ENCODE data around the gene ZNF626. TPM values are rescaled to one million over a fixed set of nuclear protein-coding genes. Genes with fewer than 3 reads are reported as not detected.
"Not testable (repeated sequence)": the region's sequence is repeated elsewhere in the genome, so short reads cannot be mapped to it uniquely, and the experiment has no call there.

Gene ZNF626
- total RNA-seq: 10 to 100 TPM; 16.1 to 18.0 TPM
- long read RNA-seq, donor 1, partial matches to known transcripts: 0 of 9 reads
- long read RNA-seq, donor 1, other reads (novel, unspliced or antisense): 7 of 9 reads
- long read RNA-seq, donor 2, partial matches to known transcripts: 0 of 7 reads
- long read RNA-seq, donor 2, other reads (novel, unspliced or antisense): 3 of 7 reads

DNA sequence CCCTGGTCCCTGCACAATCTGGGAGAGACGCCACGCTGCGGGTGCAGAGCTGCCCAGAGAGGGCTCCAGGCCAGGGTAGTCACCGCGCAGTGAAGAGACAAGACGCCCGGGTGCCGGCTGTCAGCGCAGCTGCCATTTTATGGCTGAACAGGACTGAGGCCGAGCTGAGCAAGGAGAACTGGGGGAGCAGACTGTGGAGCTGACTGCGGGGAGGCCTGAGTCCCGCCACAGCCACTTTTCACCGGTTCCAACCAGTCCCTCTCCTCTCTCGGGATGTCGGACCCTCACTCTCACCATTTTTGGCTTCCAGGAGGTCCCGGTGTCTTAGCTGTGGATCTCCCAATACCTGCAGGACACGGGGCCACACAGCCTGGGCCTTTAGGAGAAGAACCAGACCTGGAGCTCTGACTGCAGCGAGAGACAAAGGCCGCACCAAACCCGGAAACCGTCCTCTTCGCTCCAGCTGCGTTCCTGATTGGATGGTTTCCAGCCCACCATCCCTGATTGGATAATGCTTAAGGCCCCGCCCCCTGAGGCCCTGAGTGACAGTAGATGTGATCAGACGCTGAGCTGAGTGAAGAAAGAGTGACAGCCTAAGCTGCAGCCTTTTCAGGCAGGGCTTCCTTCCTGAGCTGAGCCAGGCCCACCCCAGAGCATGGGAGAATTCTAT, at the start of gene ZNF626:
TSS of gene ZNF626 (minus strand) at position 422 of the 670 bp plus-strand sequence. CDS start at position 297, 125 bp downstream.
- DNase-seq (ENCODE audit: low spot score): peak; percentile 98
- intact Hi-C loops (cut with DNase I): no loop called here

DNA sequence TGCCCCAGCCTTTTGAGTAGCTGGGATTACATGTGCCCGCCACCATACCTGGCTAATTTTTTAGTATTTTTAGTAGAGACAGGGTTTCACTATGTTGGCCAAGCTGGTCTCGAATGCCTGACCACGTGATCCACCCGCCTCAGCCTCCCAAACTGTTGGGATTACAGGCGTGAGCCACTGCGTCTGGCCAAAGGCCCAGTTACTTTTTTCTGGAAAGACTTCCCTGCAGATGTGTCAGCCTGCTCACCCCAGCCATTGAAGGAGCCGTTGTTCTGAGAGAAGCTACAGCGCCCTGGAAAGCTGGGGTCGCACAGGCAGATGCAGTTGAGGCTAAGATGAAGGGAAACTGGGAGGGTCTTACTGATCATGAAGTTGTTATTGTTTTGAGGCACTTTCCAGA, 7.9 kb upstream of the ZNF626 start:
- no peak for DNase-seq (ENCODE audit: low spot score)
- intact Hi-C loops (cut with DNase I): no loop called here

DNA sequence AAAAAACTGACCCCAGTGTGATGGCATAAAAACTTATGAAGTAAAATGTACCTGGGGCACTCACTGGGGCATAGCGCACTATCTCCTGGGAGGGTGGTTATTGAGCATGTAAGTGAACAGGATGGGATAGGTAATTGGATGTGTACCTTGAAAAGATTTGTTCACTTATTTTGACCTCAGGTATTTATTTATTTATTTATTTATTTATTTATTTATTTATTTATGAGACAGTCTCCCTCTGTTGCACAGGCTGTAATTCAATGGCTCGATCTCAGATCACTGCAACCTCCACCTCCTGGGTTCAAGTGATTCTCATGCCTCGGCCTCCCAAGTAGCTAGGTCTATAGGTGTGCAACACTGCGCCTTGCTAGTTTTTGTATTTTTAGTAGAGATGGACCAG, 5.9 kb upstream of the ZNF626 start:
- DNase-seq (ENCODE audit: low spot score): no peak
- intact Hi-C loops (cut with DNase I): no loop called here

DNA sequence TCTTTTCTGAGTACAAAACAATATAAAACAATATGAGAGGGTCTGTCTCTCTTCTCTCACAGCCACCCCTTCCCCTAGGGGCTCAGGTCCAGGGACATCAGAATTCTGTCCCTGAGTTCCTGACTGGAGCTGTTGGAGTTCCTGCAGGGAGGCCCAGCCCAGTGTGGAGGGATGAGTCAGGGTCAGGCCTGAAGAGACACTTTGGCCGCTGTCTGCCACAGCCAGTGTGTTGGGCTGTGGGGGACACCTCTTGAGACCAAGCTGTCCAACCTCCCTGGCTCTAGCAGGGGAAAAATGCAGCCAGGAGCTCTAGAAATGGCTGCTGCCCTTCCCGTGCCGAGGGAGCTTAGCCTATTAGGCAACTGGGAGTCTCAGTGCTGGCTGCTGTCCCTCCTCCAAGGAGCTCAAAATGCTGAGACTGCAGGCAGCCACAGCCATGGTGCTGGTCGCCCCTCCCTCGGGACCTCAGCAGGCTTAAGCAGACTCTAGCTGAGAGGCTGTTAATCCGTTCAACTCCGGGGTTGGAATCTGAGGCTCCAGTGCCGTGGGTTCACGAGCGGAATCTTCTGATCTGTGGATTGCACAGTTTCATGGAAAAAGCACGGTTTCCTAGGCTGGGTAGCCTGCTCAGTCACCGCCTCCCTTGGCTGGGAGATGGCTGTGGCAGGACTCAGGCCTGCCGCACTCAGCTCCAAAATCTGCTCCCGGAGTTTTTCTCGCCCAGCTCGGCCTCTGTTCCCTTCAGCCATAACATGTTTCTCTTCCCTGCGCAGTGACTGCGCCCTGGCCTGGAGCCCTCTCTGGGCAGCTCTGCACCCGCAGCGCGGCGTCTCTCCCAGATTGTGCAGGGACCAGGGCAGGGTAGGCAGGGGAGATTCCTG, 3.8 kb upstream of the ZNF626 start:
- no peak for DNase-seq (ENCODE audit: low spot score)
- intact Hi-C loops (cut with DNase I): loop anchor here in 1 of 2 donors (2.0 kb wide), 1 partner anchor 920 kb away; no protein-coding TSS in a partner anchor

DNA sequence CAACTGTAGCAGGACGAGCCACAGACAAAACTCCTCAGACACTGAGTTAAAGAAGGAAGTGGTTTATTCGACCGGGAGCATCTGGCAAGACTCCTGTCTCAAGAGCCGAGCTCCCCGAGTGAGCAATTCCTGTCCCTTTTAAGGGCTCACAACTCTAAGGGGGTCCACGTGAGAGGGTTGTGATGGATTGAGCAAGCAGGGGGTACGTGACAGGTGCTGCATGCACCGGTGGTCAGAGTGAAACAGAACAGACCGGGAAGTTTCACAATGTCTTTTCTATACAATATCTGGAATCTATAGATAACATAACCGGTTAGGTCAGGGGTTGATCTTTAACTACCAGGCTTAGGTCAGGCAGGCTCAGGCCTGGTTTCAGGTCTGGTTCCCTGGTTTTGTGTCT, 3.1 kb upstream of the ZNF626 start:
- intact Hi-C loops (cut with DNase I): loop anchor here in 1 of 2 donors (2.0 kb wide), 1 partner anchor 920 kb away; no protein-coding TSS in a partner anchor

DNA sequence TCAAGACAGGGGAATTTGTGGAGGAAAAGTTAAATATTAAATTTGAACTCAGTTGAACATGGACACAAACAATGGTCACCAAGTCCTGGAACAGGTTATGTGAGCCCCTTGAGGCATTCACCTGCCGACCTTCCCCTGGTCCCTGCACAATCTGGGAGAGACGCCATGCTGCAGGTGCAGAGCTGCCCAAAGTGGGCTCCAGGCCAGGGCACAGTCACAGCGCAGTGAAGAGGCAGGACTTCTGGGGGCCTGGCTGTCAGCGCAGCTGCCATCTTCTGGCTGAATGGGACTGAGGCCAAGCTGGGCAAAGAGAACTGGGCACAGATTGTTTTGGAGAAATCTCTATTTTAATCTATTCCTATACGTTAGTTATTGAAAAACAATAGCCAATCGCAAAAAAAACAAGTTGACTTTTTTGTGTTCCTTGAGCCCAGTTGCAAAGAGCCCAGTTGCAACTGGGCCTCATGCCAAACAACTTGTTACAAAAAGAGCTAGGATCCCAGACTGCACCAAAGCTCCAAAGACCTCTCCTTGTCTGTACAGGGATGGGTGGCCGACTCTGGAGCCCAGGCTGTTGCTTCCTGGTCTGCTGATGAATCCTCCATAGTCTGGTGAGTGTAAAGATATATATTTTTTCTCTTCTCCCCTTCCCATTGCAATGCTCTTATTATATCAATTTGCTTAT, 1.2 kb upstream of the ZNF626 start:
- no peak for DNase-seq (ENCODE audit: low spot score)
- intact Hi-C loops (cut with DNase I): no loop called here

More for the DNA sequence above, 3.1 kb upstream of the ZNF626 start:
- DNase-seq (ENCODE audit: low spot score): not testable (repeated sequence)

DNA sequence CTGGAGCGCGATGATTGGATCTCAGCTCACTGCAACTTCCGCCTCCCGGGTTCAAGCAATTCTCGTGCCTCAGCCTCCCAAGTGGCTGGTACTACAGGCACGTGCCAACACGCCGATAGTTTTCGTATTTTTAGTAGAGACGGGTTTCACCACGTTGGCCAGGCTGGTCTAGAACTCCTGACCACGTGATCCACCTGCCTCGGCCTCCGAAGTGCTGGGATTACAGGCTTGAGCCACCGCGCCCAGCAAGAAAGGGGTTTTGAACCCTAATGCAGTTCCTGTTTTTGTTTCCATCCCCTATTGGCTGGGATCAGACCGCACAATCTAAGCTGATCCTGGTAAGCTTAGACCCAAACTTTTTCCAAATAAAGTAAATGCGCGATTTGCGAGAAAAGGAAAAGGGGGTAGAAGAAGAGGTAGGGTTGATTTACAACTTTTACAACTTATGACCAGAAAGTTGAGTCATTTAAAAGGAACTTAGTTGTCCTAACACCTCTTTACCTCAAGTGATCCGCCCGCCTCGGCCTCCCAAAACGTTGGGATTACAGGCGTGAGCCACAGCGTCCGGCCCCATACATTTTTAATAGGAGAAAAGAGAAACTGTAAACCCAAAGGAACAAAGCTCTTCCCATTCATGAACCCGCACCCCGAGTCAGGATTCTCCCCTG, 764 bp downstream of the ZNF626 start:
- intact Hi-C loops (cut with DNase I): no loop called here
- DNase-seq (ENCODE audit: low spot score): no peak

DNA sequence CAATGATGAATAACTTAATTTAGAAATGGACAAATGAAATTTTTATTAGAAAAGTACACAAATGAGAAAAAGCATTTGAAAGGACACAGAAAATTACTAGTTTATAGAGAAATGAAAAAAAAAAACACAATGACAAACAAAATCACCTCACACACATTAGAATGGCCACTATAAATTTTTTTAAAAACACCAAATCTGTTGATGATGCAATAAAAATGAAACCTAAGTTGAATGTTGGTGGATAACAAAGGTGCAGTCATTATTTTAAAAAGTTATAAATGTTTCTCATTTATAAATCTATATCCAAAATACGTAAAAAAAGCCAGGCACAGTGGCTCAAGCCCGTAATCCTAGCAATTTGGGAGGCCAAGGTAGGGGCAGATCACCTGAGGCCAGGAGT, 20.8 kb downstream of the ZNF626 start:
- DNase-seq (ENCODE audit: low spot score): no peak

DNA sequence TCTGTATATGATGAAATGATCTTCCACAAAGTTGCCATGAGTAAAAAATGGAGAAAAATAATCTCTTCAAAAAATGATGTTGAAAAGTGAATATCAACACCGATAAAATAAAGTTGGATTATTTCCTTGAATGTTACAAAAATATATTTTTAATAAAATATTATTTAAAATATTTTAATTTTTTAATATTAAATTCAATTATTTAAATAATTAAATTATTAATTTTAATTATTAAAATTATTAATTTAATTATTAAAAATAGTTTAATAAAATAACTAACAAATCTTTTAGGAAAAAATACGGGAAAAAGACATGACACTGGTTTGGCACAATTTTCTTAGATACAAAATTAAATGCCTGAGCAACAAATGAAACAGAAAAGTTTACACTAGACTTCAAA, 21.3 kb downstream of the ZNF626 start:
- no peak for DNase-seq (ENCODE audit: low spot score)
- intact Hi-C loops (cut with DNase I): no loop called here

More for the DNA sequence above, 20.8 kb downstream of the ZNF626 start:
- intact Hi-C loops (cut with DNase I): no loop called here

DNA sequence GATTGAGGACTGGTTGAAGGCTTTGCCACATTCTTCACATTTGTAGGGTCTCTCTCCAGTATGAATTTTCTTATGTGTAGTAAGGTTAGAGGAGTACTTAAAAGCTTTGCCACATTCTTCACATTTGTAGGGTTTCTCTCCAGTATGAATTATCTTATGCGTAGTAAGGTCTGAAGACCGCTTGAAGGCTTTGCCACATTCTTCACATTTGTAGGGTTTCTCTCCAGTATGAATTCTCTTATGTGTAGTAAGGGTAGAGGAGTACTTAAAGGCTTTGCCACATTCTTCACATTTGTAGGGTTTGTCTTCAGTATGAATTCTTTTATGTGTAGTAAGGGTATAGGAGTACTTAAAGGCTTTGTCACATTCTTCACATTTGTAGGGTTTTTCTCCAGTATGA, 36.8 kb downstream of the ZNF626 start:
- intact Hi-C loops (cut with DNase I); DNase-seq (ENCODE audit: low spot score): not testable (repeated sequence)

DNA sequence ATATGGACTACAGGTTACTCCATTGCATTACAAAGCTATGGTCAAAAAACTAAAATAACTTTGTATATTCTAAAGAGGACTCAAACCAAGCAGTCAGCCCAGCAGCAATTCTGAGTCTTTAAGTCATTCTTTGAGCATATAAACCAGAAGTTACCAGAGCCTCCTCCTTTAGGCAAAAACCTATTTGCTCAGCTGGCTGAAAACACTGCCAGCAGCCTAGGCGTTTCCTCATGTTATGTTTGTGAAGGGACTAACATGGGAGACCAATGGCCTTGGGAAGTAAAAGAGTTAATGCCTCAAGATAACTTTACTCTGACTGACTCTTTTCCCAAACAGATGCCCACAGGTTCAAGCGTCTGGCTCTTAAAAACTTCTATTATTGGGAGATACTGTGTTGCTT, 45.3 kb downstream of the ZNF626 start:
- intact Hi-C loops (cut with DNase I): loop anchor here in 1 of 2 donors (5.0 kb wide), 1 partner anchor 86 kb away; no protein-coding TSS in a partner anchor

DNA sequence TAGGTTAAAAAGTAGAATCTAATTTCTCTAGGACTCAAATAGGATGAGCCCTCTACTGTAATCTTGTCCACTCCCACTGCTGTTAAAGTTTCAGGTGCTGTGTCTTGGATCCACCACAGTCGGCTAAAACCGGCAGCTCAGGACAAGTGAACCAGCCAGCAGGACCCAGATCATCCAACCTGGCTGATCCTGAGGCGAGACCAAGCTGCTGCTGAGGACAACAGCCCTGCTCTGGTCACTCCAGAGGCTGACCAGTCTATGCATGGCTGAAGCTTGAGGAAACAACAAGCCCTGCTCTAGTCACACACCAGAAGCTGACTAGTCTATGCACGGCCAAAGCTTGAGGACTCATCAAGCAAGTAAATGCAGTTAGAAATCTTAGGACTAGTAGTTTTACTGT, 46.4 kb downstream of the ZNF626 start:
- intact Hi-C loops (cut with DNase I): loop anchor here in 1 of 2 donors (5.0 kb wide), 1 partner anchor 87 kb away; no protein-coding TSS in a partner anchor
- not testable (repeated sequence) for DNase-seq (ENCODE audit: low spot score)

More for the DNA sequence above, 45.3 kb downstream of the ZNF626 start:
- no peak for DNase-seq (ENCODE audit: low spot score)

DNA sequence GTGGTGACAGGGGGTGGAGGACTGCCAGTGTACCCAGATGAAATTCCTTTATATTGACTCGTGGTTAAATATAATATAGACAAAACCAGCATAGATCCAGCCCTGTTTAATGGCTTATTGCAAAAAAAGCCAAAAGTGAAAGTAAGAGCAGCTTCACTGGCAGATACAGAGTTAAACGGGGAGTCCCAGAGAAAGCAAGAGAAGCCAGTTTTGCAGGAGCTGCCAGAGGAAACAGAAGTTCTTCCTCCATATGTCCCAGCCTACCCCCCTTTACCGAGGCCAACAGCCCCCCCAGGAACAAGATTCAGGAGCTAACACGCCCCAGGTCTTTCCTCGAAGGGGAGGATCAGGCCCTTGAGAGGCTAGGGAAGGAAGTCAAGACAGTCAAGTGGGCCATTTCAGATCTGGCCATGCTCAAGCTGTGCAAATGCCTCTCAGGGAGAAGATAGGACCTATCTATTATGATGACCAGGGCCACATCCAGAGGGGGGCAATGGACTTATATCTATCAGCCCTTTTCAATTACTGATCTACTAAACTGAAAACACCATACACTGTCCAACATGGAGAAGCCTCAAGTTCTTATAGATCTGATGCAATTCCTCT, 48.6 kb downstream of the ZNF626 start:
- DNase-seq (ENCODE audit: low spot score): no peak
- intact Hi-C loops (cut with DNase I): no loop called here

DNA sequence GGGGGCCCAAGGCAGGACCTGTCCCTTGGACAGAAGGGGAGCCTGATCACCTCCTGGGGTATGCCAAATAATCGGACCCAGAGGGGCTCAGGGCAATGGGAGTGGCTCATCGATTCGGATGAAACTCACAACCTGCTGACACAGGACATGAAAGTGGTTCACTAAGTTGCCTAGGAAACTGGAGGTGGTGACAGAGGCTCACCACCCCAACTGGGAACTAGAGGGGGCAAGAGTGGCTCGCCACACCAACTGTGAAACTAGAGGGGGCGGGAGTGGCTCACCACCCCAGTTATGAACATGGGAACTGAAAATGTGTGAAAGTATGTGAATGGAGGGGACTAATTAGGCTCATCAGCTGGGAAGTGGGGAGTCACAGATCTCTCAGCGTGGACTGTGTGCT, 49.5 kb downstream of the ZNF626 start:
- intact Hi-C loops (cut with DNase I): loop anchor here in 1 of 2 donors (2.0 kb wide), 1 partner anchor 63 kb away; no protein-coding TSS in a partner anchor
- no peak for DNase-seq (ENCODE audit: low spot score)

DNA sequence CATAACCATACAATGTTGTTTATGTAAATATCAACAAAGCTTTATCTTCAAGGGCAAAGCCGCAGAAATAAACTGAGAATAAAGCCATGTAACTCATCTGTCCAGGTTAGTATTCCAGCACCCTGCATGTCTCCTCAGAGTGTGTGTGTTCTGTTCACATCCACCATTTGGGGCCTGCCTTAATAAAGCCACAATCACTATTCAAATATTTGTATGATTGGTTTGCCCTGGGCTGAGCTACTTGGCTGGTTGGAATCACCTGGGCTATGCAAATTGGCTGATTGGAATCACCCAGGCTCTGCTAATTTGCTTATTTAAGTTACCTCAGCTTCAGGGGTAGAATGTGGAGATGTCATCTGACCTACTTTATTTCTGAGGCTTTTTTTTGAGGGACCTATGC, 53.4 kb downstream of the ZNF626 start:
- intact Hi-C loops (cut with DNase I): no loop called here
- DNase-seq (ENCODE audit: low spot score): no peak

All from posterior vena cava (tissue), 2 donors.